GM21447 (cell line): Measurements from ENCODE around the gene EIF3L.

Experiments used
- ATAC-seq: cut with Tn5 transposase; IDR thresholded peaks from one replicate; pipeline ENCODE4 v1.9.1; 2021; ENCODE audit not compliant: unreplicated experiment

EIF3L gene

DNA sequence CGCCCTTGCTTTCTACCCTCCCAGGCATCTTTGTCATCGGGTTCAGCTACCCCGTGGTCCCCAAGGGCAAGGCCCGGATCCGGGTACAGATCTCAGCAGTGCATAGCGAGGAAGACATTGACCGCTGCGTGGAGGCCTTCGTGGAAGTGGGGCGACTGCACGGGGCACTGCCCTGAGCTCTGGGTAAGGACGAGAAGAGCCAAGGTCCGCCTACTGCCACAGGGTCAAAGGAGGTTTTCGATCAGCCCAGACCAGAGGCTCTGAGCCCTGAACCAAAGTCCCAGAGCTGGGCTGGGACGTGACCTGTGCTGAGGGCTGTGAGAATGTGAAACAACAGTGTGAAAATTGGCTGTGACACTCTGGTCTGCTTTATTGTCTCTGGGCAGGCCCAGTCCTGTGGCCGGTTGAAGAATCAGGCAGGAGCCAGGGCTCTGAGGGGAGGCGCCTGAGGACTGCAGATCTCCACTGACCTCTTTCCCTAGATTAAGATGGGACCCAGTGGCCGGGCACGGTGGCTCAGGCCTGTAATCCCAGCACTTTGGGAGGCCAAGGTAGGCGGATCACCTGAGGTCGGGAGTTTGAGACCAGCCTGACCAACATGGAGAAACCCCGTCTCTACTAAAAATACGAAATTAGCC, 32.6 kb upstream of the EIF3L start:
- no peak for ATAC-seq

DNA sequence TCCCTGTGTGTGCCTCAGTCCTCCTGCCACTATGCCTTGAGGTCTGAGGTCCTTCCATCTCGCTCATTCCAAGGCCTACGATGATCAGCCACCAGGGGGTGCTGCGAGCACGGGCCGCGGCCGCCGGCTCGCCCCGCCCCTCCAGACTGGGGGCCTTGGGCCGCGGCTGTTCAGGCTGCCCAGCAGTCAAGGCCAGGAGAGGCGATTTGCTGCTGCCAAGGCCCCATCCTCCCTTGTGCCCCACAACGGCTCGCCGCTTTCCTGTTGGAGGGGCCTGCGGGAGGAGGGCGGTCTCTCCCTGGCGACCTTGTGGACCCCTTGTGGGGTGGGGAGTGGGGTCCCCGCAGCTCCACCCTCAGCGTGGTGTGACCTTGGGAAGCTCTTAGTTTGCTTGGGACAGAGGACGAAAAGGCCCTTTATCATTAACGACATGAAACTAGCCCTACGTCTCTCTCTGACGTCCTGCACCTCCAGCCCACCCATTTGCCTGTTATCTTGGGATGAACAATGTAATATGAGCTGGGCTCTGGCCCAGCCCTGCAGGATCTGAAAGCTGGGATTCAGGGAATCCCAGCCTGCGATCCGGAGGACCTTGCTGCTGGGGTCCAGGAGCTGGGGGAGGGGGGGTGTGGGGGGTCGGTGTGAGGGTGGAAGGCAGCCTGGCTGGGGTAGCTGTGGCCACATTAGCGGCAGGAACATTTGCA, 31.4 kb upstream of the EIF3L start:
- ATAC-seq, result no peak

DNA sequence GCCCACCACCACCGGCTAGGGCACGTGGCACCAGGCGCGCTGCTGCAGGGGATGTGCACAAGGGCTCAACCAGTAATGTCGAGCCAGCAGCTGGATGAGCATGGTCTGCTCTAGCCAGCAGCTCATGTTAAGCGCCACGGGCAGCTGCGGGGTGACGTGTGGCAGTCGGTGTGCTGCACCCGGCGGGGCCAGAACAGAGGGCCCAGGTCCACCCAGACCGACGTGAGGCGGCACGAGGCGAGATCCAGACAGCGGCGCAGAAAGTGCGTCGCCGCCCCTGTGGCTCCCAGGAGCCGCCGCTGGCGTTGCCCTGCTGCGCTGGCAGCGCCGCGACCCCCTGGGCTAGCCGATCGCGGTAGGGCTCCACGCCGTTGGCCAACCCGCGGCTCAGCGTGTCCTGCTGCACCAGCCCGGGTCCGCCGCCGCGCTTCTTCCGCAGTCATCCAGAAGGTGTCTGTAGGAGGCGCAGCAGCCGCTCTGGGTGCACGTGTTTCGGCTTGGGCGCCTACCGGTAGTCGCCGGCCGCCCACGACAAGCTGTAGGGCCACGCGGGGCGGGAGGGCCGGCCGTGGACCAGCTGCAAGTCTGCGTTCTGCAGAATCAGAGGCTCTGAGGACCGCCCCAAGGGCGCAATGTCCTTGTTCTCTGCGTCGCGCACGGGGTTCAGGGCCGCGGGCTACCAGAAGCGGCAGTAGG, 30.7 kb upstream of the EIF3L start:
- ATAC-seq, result no peak

GRCh38 chr22:37819105-37819433, 30.1 kb upstream of the EIF3L start:
- ATAC-seq, result no peak

DNA sequence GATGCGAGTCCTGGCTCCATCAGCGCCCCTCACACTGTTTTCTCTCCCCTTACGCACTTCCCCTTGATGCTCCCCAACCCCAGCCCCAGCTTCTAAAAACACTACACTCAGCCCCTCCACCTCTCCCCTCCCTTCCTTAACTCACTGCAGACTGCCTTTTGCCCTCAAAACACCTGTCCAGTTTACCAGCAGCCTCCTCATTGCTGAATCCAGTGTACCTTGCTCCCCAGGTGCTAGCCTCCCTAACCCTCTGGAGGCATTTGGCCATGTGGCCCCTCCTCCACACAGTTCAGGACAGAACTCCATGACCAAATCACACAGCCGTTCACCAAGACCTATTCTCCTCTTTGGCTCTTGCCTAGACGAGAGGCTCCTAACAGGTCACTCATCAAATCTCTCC, 28.9 kb upstream of the EIF3L start:
- no peak for ATAC-seq

- no peak for ATAC-seq
These were observed 27.0 kb upstream of the EIF3L start for GRCh38 chr22:37822079-37822833.

- no peak for ATAC-seq
These were observed 25.9 kb upstream of the EIF3L start, which contains the start of gene GALR3 for GRCh38 chr22:37823134-37823985. Gene GALR3, plus strand, starts transcription at chr22:37823382. Its CDS starts 25 bp downstream, at chr22:37823407.

DNA sequence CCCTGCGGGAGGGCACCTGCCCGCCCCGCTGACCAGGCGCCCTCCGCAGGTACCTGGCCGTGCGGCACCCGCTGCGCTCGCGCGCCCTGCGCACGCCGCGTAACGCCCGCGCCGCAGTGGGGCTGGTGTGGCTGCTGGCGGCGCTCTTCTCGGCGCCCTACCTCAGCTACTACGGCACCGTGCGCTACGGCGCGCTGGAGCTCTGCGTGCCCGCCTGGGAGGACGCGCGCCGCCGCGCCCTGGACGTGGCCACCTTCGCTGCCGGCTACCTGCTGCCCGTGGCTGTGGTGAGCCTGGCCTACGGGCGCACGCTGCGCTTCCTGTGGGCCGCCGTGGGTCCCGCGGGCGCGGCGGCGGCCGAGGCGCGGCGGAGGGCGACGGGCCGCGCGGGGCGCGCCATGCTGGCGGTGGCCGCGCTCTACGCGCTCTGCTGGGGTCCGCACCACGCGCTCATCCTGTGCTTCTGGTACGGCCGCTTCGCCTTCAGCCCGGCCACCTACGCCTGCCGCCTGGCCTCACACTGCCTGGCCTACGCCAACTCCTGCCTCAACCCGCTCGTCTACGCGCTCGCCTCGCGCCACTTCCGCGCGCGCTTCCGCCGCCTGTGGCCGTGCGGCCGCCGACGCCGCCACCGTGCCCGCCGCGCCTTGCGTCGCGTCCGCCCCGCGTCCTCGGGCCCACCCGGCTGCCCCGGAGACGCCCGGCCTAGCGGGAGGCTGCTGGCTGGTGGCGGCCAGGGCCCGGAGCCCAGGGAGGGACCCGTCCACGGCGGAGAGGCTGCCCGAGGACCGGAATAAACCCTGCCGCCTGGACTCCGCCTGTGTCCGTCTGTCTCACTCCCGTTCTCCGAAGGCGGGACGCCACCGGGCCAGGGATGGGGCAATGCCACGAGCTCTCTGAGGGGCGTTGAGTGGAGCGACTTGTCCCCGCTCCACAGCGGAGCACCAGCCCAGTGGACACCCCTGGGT, 24.3 kb upstream of the EIF3L start:
- no peak for ATAC-seq

GRCh38 chr22:37827056-37827455, 22.2 kb upstream of the EIF3L start:
- no peak for ATAC-seq

- no peak for ATAC-seq
These were observed 19.0 kb upstream of the EIF3L start for GRCh38 chr22:37830093-37830842.

GRCh38 chr22:37831472-37831871, 17.7 kb upstream of the EIF3L start:
- ATAC-seq, result no peak

DNA sequence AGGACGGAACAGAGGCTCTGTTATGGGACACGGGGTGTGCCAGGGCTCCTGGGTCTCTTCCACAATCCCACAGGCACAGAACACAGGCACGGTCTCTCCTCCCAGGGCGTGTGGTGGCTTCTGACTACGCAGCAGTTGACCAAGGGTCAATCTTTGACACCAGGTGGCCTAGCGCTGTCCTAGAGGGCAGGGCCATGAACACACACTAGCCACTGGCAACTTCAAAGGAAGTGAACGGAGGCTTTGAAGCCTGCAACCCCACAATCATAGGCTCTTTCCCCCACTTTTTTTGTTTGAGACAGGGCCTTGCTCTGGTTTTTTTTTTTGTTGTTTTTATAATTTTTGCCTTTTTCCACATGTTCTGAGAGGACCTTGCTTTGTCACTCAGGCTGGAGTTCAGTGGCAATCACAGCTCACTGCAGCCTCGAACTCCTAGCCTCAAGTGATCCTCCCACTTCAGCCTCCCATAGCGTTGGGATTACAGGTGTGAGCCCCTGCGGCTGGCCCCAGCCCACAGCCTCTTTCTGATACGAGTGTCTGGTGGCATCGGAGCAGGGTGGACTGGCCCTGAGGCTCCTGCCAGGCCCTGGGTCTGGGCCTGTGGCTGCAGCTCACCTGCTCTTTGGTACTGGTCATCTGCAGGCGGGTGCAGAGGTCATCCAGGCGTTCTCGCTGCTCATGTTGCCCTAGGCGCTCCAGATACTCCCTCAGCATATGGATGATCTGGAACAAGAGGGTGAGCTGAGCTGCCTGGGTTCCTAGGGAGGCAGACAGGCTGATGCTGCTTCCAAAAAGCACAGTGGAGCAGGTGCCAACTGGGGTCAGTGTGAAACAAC, 17.0 kb upstream of the EIF3L start:
- ATAC-seq, result no peak

- ATAC-seq, result no peak
These were observed 7.0 kb upstream of the EIF3L start for GRCh38 chr22:37842015-37842793.

DNA sequence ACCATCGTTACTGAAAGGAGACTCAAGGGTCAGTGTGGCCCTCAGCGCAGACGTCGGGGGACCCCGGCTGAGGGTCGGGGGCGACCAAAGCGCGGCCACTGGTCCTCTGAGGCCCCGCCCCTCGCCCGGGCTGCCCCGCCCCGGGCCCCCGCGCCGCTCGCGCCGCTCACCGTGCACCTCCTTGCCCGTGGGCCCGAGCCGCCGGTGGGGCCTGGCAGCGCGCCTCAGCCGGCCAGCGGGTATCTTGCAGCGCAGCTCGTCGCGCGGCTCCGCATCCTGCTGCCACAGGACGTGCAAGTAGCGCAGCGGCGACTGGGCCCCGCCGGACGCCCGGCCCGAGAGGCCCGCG, 5.5 kb upstream of the EIF3L start:
- ATAC-seq, result peak; percentile 38

DNA sequence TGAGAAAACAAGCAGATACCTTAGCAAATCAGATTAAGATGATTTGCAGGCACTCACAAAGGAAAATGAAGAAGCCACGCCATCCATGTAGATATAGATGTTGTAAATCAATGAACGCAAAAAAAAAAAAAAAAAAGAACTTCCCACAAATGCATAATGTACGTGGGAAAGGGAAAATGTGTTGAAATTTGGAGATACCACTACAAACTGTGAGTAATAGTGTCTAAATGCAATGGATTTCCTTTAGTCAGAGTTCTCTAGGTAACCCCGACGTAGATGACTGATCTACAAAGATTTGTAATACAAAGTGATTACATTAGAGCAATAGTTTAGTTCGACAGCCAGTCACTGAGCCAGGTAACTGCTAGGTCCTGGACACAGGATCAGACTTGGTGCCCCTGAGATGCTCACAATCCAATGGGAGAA, 4.3 kb upstream of the EIF3L start:
- no peak for ATAC-seq

- no peak for ATAC-seq
These were observed 2.8 kb upstream of the EIF3L start for GRCh38 chr22:37846433-37846832.

GRCh38 chr22:37848587-37849088, 581 bp upstream of the EIF3L start:
- ATAC-seq, result no peak
